ENCODE results near the gene CSRNP2. TPM values are rescaled to one million over a fixed set of nuclear protein-coding genes. Genes with fewer than 3 reads are reported as not detected.

The CSRNP2 gene
- total RNA-seq, 1 donor from 2014 or later, result 16.9 TPM

GRCh38 chr12:51071663-51072062 lies 11.7 kb downstream of the CSRNP2 start:
- Mint-ChIP-seq H3K27ac (no peak overlapping the region), H3K4me1 (no peaks in the 10 kb centered on the region), H3K36me3 (ENCODE audit: low read depth) (peaks cover 56% of the 10 kb centered on the region), H3K9me3 (no peaks in the 10 kb centered on the region), H3K4me3 (no peak overlapping the region), H3K27me3 (no peaks in the 10 kb centered on the region)
- POLR2A ChIA-PET, result interaction anchor here (1.0 kb wide), 1 partner anchor 10 kb away, joined by 10 read pairs; no protein-coding TSS in a partner anchor
- CTCF ChIA-PET, result no interaction called here
- ATAC-seq (ENCODE audit: low read depth) (no peak), DNase-seq (no peak)
- intact Hi-C loops (cut with micrococcal nuclease), result no loop called here
- TF ChIP-seq, protein P1, sequence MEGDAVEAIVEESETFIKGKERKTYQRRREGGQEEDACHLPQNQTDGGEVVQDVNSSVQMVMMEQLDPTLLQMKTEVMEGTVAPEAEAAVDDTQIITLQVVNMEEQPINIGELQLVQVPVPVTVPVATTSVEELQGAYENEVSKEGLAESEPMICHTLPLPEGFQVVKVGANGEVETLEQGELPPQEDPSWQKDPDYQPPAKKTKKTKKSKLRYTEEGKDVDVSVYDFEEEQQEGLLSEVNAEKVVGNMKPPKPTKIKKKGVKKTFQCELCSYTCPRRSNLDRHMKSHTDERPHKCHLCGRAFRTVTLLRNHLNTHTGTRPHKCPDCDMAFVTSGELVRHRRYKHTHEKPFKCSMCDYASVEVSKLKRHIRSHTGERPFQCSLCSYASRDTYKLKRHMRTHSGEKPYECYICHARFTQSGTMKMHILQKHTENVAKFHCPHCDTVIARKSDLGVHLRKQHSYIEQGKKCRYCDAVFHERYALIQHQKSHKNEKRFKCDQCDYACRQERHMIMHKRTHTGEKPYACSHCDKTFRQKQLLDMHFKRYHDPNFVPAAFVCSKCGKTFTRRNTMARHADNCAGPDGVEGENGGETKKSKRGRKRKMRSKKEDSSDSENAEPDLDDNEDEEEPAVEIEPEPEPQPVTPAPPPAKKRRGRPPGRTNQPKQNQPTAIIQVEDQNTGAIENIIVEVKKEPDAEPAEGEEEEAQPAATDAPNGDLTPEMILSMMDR (IDR thresholded peaks at IDR 0.05), result no peak

GRCh38 chr12:51070004-51070403 lies 13.4 kb downstream of the CSRNP2 start:
- intact Hi-C loops (cut with micrococcal nuclease), result no loop called here
- no peaks in the 10 kb centered on the region for H3K4me1 Mint-ChIP-seq
- TF ChIP-seq, protein P1 (IDR thresholded peaks at IDR 0.05), result no peak
- ATAC-seq (ENCODE audit: low read depth) (no peak), DNase-seq (no peak)
- H3K36me3 Mint-ChIP-seq (ENCODE audit: low read depth), result peaks cover 66% of the 10 kb centered on the region
- no peak overlapping the region for H3K27ac Mint-ChIP-seq
- CTCF ChIA-PET, result interaction anchor here (1.1 kb wide), 1 partner anchor 271 kb away, joined by 3 read pairs; no protein-coding TSS in a partner anchor
- POLR2A ChIA-PET, result no interaction called here
- H3K4me3 Mint-ChIP-seq, result no peak overlapping the region
- no peaks in the 10 kb centered on the region for H3K9me3 Mint-ChIP-seq
- no peaks in the 10 kb centered on the region for H3K27me3 Mint-ChIP-seq

- intact Hi-C loops (cut with micrococcal nuclease), result no loop called here
- H3K27ac Mint-ChIP-seq, result no peak overlapping the region
- H3K9me3 Mint-ChIP-seq, result no peaks in the 10 kb centered on the region
These were observed 15.6 kb downstream of the CSRNP2 start for GRCh38 chr12:51067771-51068170.

DNA sequence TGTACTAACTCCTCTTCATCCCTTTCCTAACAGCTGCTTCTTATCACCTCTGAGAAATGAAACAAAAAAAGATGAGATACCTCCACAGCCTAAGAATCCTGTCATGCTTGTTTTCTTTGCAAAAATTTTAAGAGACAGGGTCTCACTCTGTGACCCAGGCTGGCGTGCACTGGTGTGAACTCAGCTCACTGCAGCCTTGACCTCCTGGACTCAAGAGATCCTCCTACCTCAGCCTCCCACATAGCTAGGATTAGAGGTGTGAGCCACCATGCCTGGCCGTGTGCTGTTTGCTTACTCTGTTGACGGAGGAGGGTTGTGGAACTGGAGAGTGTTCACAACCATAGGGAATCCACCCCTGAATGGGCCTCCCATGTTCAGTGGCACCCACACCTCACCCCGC lies 16.2 kb downstream of the CSRNP2 start:
- no peaks in the 10 kb centered on the region for H3K4me1 Mint-ChIP-seq
- peaks cover 74% of the 10 kb centered on the region for H3K36me3 Mint-ChIP-seq (ENCODE audit: low read depth)
- H3K4me3 Mint-ChIP-seq, result no peak overlapping the region
- no peak for ATAC-seq (ENCODE audit: low read depth)
- TF ChIP-seq, protein P1 (IDR thresholded peaks at IDR 0.05), result no peak
- DNase-seq, result no peak
- intact Hi-C loops (cut with micrococcal nuclease), result no loop called here
- CTCF ChIA-PET, result no interaction called here
- no peaks in the 10 kb centered on the region for H3K9me3 Mint-ChIP-seq
- no peak overlapping the region for H3K27ac Mint-ChIP-seq
- no peaks in the 10 kb centered on the region for H3K27me3 Mint-ChIP-seq
- POLR2A ChIA-PET, result interaction anchor here (1.2 kb wide), 1 partner anchor 16 kb away, joined by 4 read pairs; the partner anchor contains the start of gene CSRNP2

More at GRCh38 chr12:51067771-51068170, 15.6 kb downstream of the CSRNP2 start:
- H3K27me3 Mint-ChIP-seq, result no peaks in the 10 kb centered on the region
- POLR2A ChIA-PET, result no interaction called here
- ATAC-seq (ENCODE audit: low read depth) (no peak), DNase-seq (no peak)
- H3K4me3 Mint-ChIP-seq, result no peak overlapping the region
- H3K4me1 Mint-ChIP-seq, result no peaks in the 10 kb centered on the region
- TF ChIP-seq, protein P1 (IDR thresholded peaks at IDR 0.05), result no peak
- H3K36me3 Mint-ChIP-seq (ENCODE audit: low read depth), result peaks cover 73% of the 10 kb centered on the region
- CTCF ChIA-PET, result no interaction called here

DNA sequence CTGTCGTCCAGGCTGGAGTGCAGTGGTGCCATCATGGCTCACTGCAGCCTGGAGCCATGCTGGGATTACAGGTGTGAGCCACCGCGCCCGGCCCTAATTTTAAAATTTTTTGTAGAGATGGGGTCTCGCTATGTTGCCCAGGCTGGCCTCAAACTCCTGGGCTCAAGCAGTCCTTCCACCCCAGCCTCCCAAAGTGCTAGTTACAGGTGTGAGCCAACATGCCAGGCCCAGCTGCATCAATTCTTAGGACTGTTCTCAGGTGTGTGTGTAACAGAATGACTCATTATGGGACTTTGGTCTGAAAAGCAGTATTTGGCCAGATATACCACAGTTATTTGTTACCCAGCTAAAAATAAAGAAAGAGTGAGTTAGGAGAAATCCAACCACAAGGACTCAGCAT lies 17.9 kb downstream of the CSRNP2 start:
- no peak for ATAC-seq (ENCODE audit: low read depth)
- POLR2A ChIA-PET, result no interaction called here
- H3K9me3 Mint-ChIP-seq, result no peaks in the 10 kb centered on the region
- CTCF ChIA-PET, result no interaction called here
- intact Hi-C loops (cut with micrococcal nuclease), result no loop called here
- H3K36me3 Mint-ChIP-seq (ENCODE audit: low read depth), result peaks cover 77% of the 10 kb centered on the region
- TF ChIP-seq, protein P1 (IDR thresholded peaks at IDR 0.05), result no peak
- H3K27me3 Mint-ChIP-seq, result no peaks in the 10 kb centered on the region
- no peaks in the 10 kb centered on the region for H3K4me1 Mint-ChIP-seq
- no peak for DNase-seq
- no peak overlapping the region for H3K4me3 Mint-ChIP-seq
- no peak overlapping the region for H3K27ac Mint-ChIP-seq

Data from activated B cell treated with CpG ODN at 0.5 μM for 24 hours (primary cell).